ENCODE results near the gene HOXA13. TPM values are rescaled to one million over a fixed set of nuclear protein-coding genes. Genes with fewer than 3 reads are reported as not detected.

The HOXA13 gene
- not detected for total RNA-seq

DNA sequence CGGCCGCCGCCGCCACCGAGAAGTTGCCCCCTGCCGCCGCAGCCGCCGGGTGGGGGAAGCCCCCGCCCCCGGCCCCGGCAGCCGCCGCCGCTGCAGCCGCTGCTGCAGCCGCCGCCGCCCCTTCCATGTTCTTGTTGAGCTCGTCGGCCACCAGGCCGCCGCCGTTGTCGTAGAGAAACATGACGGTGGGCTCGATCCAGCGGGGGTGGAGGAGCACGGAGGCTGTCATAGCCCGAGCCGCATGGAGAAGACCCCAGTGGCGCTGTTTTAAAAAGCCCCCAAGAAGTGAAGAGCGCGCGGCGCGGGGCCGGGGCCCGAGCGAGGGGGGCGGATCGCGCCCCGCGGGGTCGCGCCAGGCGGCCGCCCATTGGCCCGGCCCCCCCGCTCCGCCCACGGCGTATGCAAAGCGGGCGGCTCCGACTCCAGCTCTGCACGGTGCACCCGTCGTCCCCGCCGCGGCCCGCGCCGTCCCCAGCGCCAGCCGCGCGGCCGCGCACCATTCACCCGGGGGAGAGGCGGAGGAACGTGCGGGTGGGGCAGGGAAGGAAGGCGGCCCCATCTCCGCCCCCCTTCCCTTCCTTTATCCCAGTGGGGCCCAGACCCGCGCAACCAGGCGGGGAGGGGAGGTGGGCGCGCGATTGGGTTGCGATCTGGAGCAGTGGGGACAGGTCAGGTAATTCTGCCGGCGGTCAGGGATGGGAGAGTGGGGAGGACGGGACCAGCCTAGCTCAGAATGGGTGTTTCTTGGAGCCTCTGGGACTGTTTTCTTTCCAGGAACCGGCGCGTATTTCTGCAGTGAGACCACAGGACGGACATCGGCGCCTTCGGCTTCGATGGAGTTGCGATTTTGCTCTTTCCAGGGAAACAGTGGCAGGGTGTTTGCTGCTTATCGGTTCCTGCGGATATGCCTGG lies at the start of gene HOXA13:
Gene HOXA13 (minus strand): TSS at position 243 of the 912 bp plus-strand sequence. CDS start 14 bp downstream, at position 229.
- peaks cover 4 to 35% (median 13%) of the 10 kb centered on the region in 4 donors for H3K4me1 ChIP-seq
- H3K9me3 ChIP-seq, result peaks cover 0 to 6% (median 0%) of the 10 kb centered on the region in 4 donors
- H3K4me3 ChIP-seq, result peak within 1 kb of the TSS; percentile 1 to 47 (median 40)
- DNase-seq, result peak in 1 of 3 donors; percentile 58
- H3K27ac ChIP-seq, result no peak within 1 kb of the TSS
- TF ChIP-seq, protein P1, sequence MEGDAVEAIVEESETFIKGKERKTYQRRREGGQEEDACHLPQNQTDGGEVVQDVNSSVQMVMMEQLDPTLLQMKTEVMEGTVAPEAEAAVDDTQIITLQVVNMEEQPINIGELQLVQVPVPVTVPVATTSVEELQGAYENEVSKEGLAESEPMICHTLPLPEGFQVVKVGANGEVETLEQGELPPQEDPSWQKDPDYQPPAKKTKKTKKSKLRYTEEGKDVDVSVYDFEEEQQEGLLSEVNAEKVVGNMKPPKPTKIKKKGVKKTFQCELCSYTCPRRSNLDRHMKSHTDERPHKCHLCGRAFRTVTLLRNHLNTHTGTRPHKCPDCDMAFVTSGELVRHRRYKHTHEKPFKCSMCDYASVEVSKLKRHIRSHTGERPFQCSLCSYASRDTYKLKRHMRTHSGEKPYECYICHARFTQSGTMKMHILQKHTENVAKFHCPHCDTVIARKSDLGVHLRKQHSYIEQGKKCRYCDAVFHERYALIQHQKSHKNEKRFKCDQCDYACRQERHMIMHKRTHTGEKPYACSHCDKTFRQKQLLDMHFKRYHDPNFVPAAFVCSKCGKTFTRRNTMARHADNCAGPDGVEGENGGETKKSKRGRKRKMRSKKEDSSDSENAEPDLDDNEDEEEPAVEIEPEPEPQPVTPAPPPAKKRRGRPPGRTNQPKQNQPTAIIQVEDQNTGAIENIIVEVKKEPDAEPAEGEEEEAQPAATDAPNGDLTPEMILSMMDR (IDR thresholded peaks at IDR 0.05), result no peak
- no peak for TF ChIP-seq POLR2A (IDR thresholded peaks at IDR 0.05)
- H3K27me3 ChIP-seq, result peaks cover 0 to 89% of the 10 kb centered on the region in 2 donors
- H3K36me3 ChIP-seq, result no peaks in the 10 kb centered on the region

DNA sequence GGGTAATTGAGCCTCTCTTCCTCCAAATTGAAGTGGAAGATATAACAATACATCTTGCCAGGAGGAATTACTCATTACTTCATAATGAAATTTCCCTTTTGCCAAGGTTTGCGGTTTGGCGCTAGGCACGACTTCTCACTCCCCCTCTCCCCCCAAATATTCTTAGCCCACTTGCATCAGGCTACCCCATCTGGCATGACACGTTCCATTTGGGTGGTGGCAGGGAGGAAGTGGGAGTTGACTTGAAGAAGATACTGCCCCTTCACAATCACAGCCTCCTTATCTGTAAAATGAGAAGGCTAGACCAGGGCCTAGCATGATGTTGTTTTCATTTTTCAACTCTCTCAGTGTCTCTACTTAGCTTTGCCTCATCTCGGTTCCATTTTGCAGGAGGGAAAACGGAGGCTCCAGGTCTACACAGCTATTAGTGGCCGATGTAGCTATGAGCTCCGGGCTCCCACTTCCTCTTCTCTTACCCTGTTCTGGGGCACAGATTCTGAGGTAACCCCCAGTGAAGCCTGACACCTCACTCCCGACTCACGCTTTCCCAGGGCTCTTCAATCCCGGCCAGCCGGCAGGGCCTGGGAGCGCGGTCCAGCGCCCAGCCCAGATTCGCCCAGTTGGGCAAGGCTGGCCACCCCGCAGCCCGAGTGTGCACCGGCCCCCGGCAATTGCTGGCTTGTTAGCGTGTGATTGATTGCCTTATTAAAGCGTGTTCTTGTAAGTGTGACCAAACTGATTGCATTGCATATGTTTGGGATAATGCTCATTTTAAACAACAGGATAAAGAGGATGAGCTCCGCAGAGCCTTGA lies 49.2 kb upstream of the HOXA13 start:
- H3K4me1 ChIP-seq, result peaks cover 0 to 38% (median 9%) of the 10 kb centered on the region in 4 donors
- DNase-seq, result no peak
- TF ChIP-seq, protein P1 (IDR thresholded peaks at IDR 0.05), result no peak
- TF ChIP-seq POLR2A (IDR thresholded peaks at IDR 0.05), result no peak
- peaks cover 0 to 5% (median 0%) of the 10 kb centered on the region in 4 donors for H3K9me3 ChIP-seq
- no peak overlapping the region for H3K4me3 ChIP-seq
- no peak overlapping the region for H3K27ac ChIP-seq
- H3K36me3 ChIP-seq, result no peaks in the 10 kb centered on the region
- H3K27me3 ChIP-seq, result peaks cover 0 to 82% of the 10 kb centered on the region in 2 donors

DNA sequence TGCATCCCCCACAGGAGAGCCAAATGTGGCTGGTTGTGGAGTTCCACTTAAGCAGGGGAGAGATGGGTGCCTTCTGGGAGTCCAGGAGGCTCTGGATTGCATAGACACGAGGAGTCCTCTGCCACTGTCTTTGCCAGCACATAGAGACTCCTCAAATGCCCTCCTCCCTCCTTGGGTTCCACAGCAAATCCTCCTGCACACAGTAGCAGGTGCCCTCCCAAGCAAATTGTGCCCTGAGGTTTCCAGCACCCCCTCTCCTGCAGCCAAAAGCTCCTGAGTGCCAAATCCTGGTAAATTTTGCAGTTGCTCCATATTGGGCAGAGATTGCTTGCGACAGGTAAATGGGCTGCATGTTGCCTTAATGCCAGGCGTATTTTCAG lies 48.5 kb upstream of the HOXA13 start:
- peaks cover 0 to 5% (median 0%) of the 10 kb centered on the region in 4 donors for H3K9me3 ChIP-seq
- peaks cover 0 to 45% (median 9%) of the 10 kb centered on the region in 4 donors for H3K4me1 ChIP-seq

DNA sequence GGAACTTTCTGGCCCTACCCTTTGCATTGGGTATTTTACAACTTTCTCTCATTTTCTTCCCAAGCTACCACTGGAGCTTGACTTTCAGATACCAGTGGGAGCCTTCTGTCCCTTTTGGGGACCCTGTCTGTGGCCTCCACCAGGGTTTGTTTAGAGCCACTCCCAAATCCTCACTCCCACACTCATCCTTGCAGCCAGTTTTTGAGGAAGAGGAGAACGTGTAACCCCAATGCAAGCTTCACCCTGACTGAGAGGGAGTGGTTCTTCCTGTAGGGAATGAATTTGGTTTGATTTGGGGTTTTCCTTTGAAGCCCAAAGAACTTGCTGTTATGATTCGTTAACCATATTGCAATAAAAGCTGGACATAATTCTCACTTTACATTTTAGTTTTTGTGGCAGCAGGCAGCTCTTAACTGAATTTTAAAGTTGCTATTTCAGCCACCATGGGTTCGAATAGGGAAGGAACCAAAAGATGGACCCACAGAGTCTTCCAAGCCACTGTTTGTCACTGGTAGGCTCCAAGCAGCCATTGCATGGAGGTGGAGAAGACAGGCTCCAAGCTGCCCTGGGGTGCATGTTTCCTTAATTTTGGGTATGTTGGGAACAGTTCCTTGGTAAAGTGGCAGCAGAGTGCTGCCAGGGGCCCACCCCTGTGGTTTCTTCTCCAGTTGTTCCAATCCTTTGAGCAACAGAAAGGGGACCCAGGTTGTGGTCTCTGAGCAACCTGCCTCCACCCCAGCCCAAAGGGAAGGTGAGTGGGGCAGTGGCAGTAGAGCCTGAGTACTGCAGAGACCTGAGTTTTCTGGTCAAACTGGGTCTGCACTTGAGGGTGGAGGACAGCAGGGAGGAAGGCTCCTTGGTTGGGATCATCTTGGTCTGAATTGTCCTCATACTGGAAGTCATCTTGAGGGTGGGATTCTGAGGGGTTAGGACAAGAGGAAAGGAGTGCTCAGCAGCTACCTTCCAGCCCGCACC lies 47.8 kb upstream of the HOXA13 start:
- Histone ChIP-seq H3K9me3 (peaks cover 0 to 5% (median 0%) of the 10 kb centered on the region in 4 donors), H3K27ac (no peak overlapping the region), H3K27me3 (peaks cover 0 to 86% of the 10 kb centered on the region in 2 donors), H3K4me1 (peaks cover 0 to 52% (median 9%) of the 10 kb centered on the region in 4 donors), H3K4me3 (no peak overlapping the region), H3K36me3 (no peaks in the 10 kb centered on the region)
- no peak for DNase-seq
- TF ChIP-seq, protein P1 (IDR thresholded peaks at IDR 0.05), result no peak
- no peak for TF ChIP-seq POLR2A (IDR thresholded peaks at IDR 0.05)

More for the DNA sequence above, 48.5 kb upstream of the HOXA13 start:
- Histone ChIP-seq H3K4me3 (no peak overlapping the region), H3K27me3 (peaks cover 0 to 86% of the 10 kb centered on the region in 2 donors), H3K36me3 (no peaks in the 10 kb centered on the region), H3K27ac (no peak overlapping the region)
- TF ChIP-seq, protein P1 (IDR thresholded peaks at IDR 0.05), result no peak
- TF ChIP-seq POLR2A (IDR thresholded peaks at IDR 0.05), result no peak
- DNase-seq, result no peak

Measured in Peyer's patch (tissue), 4 donors.